GM10266 (cell line): Measurements from ENCODE around the gene PNKD.

Experiments
- DNase-seq: peaks from one replicate; pipeline ENCODE4 v3.0.0; 2012; ENCODE audit errors: extremely low spot score
- TF ChIP-seq, protein P1 (sequence below): IDR thresholded peaks from 2 replicates; pipeline ENCODE4 v1.5.1; 2012; ENCODE audit warnings: mild to moderate bottlenecking, low read depth; ENCODE audit not compliant: control insufficient read depth, insufficient read depth; ENCODE audit errors: missing control alignments

Gene PNKD

DNA sequence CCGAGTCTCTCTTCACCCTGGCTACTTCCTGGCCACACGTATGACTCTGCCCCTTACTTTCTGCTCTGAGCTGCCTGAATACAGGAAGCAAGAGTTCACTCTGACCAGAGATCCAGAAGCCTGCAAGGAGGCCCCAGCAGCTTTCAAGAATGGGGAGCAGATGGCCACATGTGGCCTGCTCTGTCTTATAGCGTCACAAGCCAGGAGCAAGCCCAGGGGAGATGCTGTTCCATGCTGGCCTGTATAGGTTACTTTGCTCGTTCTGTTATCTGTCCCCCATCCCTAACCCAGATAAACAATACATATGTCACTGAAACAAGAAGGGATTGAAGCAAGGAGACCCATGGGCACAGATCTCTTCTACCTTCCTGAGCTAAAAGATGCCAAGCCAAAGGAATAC lies 4.3 kb downstream of the PNKD start:
- TF ChIP-seq, protein P1, sequence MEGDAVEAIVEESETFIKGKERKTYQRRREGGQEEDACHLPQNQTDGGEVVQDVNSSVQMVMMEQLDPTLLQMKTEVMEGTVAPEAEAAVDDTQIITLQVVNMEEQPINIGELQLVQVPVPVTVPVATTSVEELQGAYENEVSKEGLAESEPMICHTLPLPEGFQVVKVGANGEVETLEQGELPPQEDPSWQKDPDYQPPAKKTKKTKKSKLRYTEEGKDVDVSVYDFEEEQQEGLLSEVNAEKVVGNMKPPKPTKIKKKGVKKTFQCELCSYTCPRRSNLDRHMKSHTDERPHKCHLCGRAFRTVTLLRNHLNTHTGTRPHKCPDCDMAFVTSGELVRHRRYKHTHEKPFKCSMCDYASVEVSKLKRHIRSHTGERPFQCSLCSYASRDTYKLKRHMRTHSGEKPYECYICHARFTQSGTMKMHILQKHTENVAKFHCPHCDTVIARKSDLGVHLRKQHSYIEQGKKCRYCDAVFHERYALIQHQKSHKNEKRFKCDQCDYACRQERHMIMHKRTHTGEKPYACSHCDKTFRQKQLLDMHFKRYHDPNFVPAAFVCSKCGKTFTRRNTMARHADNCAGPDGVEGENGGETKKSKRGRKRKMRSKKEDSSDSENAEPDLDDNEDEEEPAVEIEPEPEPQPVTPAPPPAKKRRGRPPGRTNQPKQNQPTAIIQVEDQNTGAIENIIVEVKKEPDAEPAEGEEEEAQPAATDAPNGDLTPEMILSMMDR: no peak
- DNase-seq: no peak

DNA sequence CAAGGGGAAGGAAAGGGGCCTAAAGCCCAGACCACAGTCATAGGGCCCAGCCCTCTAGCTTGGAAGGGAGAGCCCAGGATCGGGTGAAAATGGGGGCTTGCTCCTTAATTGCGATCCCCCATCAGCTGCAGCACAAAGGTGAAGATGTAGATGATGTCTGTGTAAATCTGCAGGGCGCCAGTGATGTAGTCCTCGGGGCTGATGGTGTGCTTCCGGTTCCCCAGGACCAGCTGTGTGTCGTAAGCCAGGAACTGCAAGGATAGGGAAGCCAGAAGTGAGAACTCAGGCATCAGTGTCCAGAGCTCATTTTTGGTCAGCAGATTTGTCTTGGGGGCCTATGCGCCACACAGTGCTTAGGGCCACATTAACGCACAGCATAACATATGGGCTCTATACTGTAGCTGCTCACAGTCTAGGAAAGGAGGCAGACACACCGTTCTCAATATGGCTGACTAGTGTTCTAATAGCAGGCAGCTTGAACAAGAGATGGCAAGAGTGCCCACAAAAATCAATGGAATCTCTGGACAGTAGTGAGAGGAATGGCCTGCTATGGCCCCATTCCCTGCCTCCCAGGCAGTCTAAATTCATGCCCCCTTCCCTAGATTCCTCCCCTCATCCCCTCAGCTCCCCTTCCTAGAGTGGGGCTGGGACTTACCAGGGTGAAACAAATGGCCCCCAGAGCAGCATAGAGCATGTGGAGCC lies 5.2 kb downstream of the PNKD start:
- TF ChIP-seq, protein P1: no peak
- no peak for DNase-seq

DNA sequence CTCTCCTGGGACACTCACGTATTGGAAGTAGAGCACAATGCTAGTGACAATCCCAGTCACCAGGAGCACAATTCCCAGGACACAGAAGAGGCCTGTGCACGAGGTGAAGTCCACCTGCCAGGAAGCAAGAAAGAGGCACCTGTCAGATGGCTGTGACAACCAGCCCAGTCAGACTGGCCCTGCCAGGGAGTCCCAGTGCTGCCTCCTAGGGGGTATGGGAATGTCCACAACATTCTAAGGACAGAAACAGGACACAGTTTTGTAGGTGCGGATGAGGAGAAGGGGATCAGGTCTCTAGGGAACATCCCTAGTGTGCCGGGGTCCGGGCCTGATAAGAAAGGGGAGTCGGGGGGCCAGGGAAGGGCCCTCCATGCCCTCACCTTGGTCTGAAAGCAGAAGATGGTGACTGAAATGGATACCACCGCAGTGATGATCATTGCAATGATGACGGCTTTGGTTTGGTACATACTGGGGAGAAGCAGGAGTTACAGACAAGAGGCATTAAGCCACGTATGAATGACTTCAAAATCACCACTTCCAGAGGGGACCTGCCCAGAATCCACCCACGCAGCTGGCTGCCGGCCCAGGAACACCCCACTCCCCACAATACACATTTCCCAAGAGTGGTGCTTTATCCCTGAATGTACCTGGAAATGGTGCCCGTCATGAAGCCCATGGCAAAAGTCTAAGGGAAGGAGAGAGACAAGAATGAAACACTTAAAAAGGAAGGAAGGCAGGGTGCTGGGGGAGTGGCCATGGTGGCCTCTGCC lies 6.9 kb downstream of the PNKD start:
- no peak for DNase-seq
- TF ChIP-seq, protein P1: no peak

DNA sequence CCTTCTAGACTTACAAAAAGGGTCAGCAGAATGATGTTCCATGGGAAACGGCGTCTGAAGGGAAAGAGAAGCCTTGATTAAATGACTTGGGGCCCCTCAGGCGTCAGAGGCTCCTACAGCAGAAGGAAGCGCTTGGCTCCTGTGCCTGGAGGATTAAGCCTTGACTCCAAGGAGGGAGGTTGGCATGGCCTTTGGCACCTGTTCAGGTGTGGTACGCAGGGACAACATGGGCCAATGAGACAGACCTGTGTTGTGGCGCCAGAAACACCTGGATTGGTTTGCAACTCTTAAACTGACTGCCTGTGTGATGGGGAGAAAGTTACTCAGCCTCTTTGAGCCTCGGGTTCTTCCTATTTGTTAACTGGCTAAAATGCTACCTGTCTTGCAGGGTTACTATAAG lies 7.6 kb downstream of the PNKD start:
- no peak for DNase-seq
- TF ChIP-seq, protein P1: no peak

DNA sequence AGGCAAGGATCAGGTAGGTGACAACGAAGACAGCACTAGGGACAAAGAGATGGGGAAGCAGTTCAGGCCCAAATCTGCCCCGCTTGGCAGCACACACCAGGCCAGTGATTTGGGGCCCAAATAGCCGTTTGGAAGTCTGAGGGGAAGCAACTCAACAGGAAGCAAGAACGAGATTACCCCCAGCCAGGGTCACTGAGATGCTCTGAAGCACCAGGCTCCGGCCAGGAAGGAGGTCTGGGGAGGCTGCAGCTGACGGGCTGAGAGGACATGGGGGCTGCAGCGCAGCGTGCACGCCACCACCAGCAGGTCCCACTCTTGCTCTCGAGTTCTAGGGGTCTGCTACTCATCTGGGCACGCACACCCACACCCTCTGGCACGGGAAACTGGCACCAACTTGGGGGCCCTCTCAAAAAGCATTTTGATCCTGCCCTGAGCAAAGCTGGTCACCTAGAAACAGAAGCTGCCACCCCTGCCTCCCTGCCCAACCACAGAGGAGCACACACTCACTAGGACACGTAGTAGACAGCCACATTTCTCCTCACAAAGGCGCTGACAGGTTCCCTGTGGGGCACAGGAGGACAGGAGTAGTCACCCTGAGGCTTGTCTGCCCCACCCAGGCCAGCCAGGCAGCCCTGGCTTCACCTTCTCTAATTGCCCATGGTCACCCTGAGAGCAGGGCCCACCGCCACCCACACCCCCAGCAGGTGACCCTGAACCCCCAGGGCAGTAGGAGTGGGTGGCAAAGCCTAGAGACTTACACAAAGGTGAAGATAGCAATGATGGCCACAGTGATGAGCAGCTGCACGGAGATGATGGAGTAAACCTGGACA lies 8.4 kb downstream of the PNKD start:
- no peak for DNase-seq
- TF ChIP-seq, protein P1: no peak

DNA sequence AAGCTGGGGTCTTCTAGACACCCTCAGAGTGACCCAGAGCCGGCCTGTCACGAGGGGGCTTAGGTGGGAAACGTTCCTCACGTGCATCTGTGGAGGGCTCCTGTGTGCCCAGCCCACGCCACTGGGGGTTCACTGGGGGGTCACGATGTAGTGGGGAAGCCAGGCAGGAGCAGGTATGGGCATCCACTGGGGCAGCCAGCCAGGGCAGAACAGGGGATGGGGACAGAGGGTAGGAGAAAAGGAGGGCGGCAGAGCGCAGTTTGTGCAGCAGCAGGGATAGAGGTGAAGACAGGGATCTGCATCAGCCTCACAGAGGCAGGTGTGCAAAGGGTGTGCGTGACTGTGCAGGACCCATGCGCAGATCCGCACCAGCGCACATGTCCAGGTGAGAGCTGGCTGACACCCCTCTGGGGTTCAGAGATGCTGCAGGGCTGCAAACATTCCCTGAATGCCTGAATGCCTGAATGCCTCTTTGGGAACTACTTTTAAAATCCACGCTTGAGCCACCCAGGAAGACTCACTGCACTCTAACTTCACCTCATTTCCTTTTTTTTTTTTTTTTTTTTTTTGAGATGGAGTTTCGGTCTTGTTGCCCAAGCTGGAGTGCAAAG lies 10.0 kb downstream of the PNKD start:
- TF ChIP-seq, protein P1: no peak
- no peak for DNase-seq
